HG03432 (cell line): Measurements from ENCODE around the gene ANKRD13D.

ENCODE experiments used
- ATAC-seq: cut with Tn5 transposase; IDR thresholded peaks from one replicate; pipeline ENCODE4 v1.9.1; 2021; ENCODE audit warnings: mild to moderate bottlenecking, moderate library complexity; ENCODE audit not compliant: unreplicated experiment

ANKRD13D gene

GRCh38 chr11:67285541-67286498 is 3.3 kb upstream of the ANKRD13D start:
- no peak for ATAC-seq

- no peak for ATAC-seq
These were observed 2.3 kb upstream of the ANKRD13D start for GRCh38 chr11:67286621-67287333.

GRCh38 chr11:67287355-67288197 is 1.5 kb upstream of the ANKRD13D start:
- ATAC-seq: no peak

GRCh38 chr11:67288198-67288451 is 978 bp upstream of the ANKRD13D start:
- ATAC-seq: peak; percentile 0

- peak; percentile 75 for ATAC-seq
These were observed 464 bp upstream of the ANKRD13D start for GRCh38 chr11:67288452-67289225.

- no peak for ATAC-seq
These were observed 762 bp downstream of the ANKRD13D start for GRCh38 chr11:67289651-67290479.

GRCh38 chr11:67290801-67291200 is 1.7 kb downstream of the ANKRD13D start:
- ATAC-seq: no peak

- ATAC-seq: no peak
These were observed 2.6 kb downstream of the ANKRD13D start for GRCh38 chr11:67291481-67292381.

- no peak for ATAC-seq
These were observed 3.6 kb downstream of the ANKRD13D start for GRCh38 chr11:67292671-67293070.

- ATAC-seq: no peak
These were observed 4.0 kb downstream of the ANKRD13D start for GRCh38 chr11:67293090-67293489.

GRCh38 chr11:67295846-67296245 is 6.7 kb downstream of the ANKRD13D start:
- no peak for ATAC-seq

GRCh38 chr11:67298786-67299185 is 9.7 kb downstream of the ANKRD13D start:
- ATAC-seq: no peak

- no peak for ATAC-seq
These were observed 10.5 kb downstream of the ANKRD13D start for GRCh38 chr11:67299471-67300191.

- no peak for ATAC-seq
These were observed 11.2 kb downstream of the ANKRD13D start for GRCh38 chr11:67300256-67300755.

GRCh38 chr11:67300756-67301312 is 11.7 kb downstream of the ANKRD13D start:
- no peak for ATAC-seq

GRCh38 chr11:67301313-67301921 is 12.3 kb downstream of the ANKRD13D start:
- ATAC-seq: no peak

GRCh38 chr11:67301951-67302516 is 12.9 kb downstream of the ANKRD13D start:
- no peak for ATAC-seq
